HepG2 (cell line): ENCODE measurements around the gene SLITRK2.

Experiments used
- EZH2 ChIP-seq: conservative IDR thresholded peaks from 2 replicates; pipeline ENCODE4 v1.6.1; 2012; ENCODE audit warnings: mild to moderate bottlenecking, low read depth, low read length, moderate library complexity
- ZNF629 ChIP-seq: sonication (generic); formaldehyde crosslinking; conservative IDR thresholded peaks from 2 replicates; pipeline ENCODE4 v1.5.0; 2020; ENCODE audit warnings: missing genetic modification reagents

GRCh38 chrX:145844886-145845285, 27.3 kb downstream of the SLITRK2 start:
- TF ChIP-seq EZH2 (no peak), ZNF629 (CRISPR knock-in tag) (no peak)
